Stimulated activated naive CD8-positive, alpha-beta T cell treated with anti-CD3 and anti-CD28 coated beads, Interleukin-15, Interleukin-2, amounts not matched to agents 100 ng/mL and 50 ng/mL, for 24 hours (primary cell): Measurements from ENCODE around the gene RPL26.

ENCODE experiments used
- H3K27ac Mint-ChIP-seq: one replicate; pipeline ENCODE4 v1.8.0; 2021; ENCODE audit warnings: mild to moderate bottlenecking, mixed read lengths
- H3K27me3 Mint-ChIP-seq: one replicate; pipeline ENCODE4 v1.8.0; 2021; ENCODE audit warnings: mixed read lengths
- H3K36me3 Mint-ChIP-seq: one replicate; pipeline ENCODE4 v1.8.0; 2021; ENCODE audit warnings: low read depth, mixed read lengths
- H3K4me1 Mint-ChIP-seq: one replicate; pipeline ENCODE4 v1.8.0; 2021; ENCODE audit warnings: low read depth, mixed read lengths
- H3K4me3 Mint-ChIP-seq: one replicate; pipeline ENCODE4 v1.8.0; 2021; ENCODE audit warnings: mild to moderate bottlenecking, mixed read lengths
- H3K9me3 Mint-ChIP-seq: one replicate; pipeline ENCODE4 v1.8.0; 2021; ENCODE audit warnings: mixed read lengths

The RPL26 gene

GRCh38 chr17:8383143-8383822 is at the start of gene RPL26:
Gene RPL26 (minus strand): TSS chr17:8383193. CDS start chr17:8382310, 883 bp downstream.
- Mint-ChIP-seq H3K9me3 (no peaks in the 10 kb centered on the region), H3K36me3 (peaks cover 49% of the 10 kb centered on the region), H3K27me3 (no peaks in the 10 kb centered on the region)

GRCh38 chr17:8430966-8431365 is 48.0 kb upstream of the RPL26 start:
- H3K27ac Mint-ChIP-seq: no peak overlapping the region
- no peaks in the 10 kb centered on the region for H3K27me3 Mint-ChIP-seq
- H3K9me3 Mint-ChIP-seq: no peaks in the 10 kb centered on the region
- H3K36me3 Mint-ChIP-seq: no peaks in the 10 kb centered on the region
- H3K4me1 Mint-ChIP-seq: no peaks in the 10 kb centered on the region
- no peak overlapping the region for H3K4me3 Mint-ChIP-seq

More at GRCh38 chr17:8383143-8383822, at the start of gene RPL26:
- Mint-ChIP-seq H3K4me1 (peaks cover 57% of the 10 kb centered on the region), H3K4me3 (peak within 1 kb of the TSS; percentile 99), H3K27ac (peak within 1 kb of the TSS; percentile 98)

GRCh38 chr17:8426802-8427201 is 43.8 kb upstream of the RPL26 start:
- Mint-ChIP-seq H3K27me3 (peaks cover 7% of the 10 kb centered on the region), H3K4me1 (no peaks in the 10 kb centered on the region), H3K4me3 (no peak overlapping the region), H3K27ac (no peak overlapping the region), H3K36me3 (no peaks in the 10 kb centered on the region), H3K9me3 (no peaks in the 10 kb centered on the region)

- Mint-ChIP-seq H3K36me3 (no peaks in the 10 kb centered on the region), H3K4me3 (no peak overlapping the region), H3K27ac (no peak overlapping the region), H3K9me3 (no peaks in the 10 kb centered on the region), H3K27me3 (peaks cover 10% of the 10 kb centered on the region), H3K4me1 (no peaks in the 10 kb centered on the region)
Observed at GRCh38 chr17:8426094-8426720, 43.2 kb upstream of the RPL26 start.

GRCh38 chr17:8421571-8421970 is 38.6 kb upstream of the RPL26 start:
- Mint-ChIP-seq H3K4me1 (no peaks in the 10 kb centered on the region), H3K36me3 (no peaks in the 10 kb centered on the region), H3K9me3 (no peaks in the 10 kb centered on the region), H3K4me3 (no peak overlapping the region), H3K27me3 (peaks cover 42% of the 10 kb centered on the region), H3K27ac (no peak overlapping the region)

- Mint-ChIP-seq H3K4me1 (no peaks in the 10 kb centered on the region), H3K27me3 (peaks cover 50% of the 10 kb centered on the region), H3K36me3 (no peaks in the 10 kb centered on the region), H3K27ac (no peak overlapping the region), H3K4me3 (no peak overlapping the region), H3K9me3 (no peaks in the 10 kb centered on the region)
Observed at GRCh38 chr17:8420041-8420934, 37.3 kb upstream of the RPL26 start.

- H3K27ac Mint-ChIP-seq: no peak overlapping the region
- H3K27me3 Mint-ChIP-seq: peaks cover 50% of the 10 kb centered on the region
- H3K4me1 Mint-ChIP-seq: no peaks in the 10 kb centered on the region
- no peaks in the 10 kb centered on the region for H3K9me3 Mint-ChIP-seq
- no peak overlapping the region for H3K4me3 Mint-ChIP-seq
- no peaks in the 10 kb centered on the region for H3K36me3 Mint-ChIP-seq
Observed at GRCh38 chr17:8419305-8419704, 36.3 kb upstream of the RPL26 start.

- no peaks in the 10 kb centered on the region for H3K9me3 Mint-ChIP-seq
- H3K4me1 Mint-ChIP-seq: peaks cover 2% of the 10 kb centered on the region
- no peaks in the 10 kb centered on the region for H3K36me3 Mint-ChIP-seq
- H3K27me3 Mint-ChIP-seq: peaks cover 46% of the 10 kb centered on the region
- H3K4me3 Mint-ChIP-seq: no peak overlapping the region
- no peak overlapping the region for H3K27ac Mint-ChIP-seq
Observed at GRCh38 chr17:8418471-8418870, 35.5 kb upstream of the RPL26 start.

GRCh38 chr17:8417806-8418205 is 34.8 kb upstream of the RPL26 start:
- Mint-ChIP-seq H3K36me3 (no peaks in the 10 kb centered on the region), H3K27ac (no peak overlapping the region), H3K27me3 (peaks cover 43% of the 10 kb centered on the region), H3K9me3 (no peaks in the 10 kb centered on the region), H3K4me3 (no peak overlapping the region), H3K4me1 (peaks cover 8% of the 10 kb centered on the region)

- H3K27me3 Mint-ChIP-seq: peaks cover 25% of the 10 kb centered on the region
- H3K36me3 Mint-ChIP-seq: no peaks in the 10 kb centered on the region
- H3K27ac Mint-ChIP-seq: no peak overlapping the region
Observed at GRCh38 chr17:8413938-8414337, 30.9 kb upstream of the RPL26 start.

GRCh38 chr17:8413328-8413727 is 30.3 kb upstream of the RPL26 start:
- Mint-ChIP-seq H3K36me3 (no peaks in the 10 kb centered on the region), H3K9me3 (no peaks in the 10 kb centered on the region), H3K27me3 (peaks cover 29% of the 10 kb centered on the region), H3K4me1 (peaks cover 15% of the 10 kb centered on the region), H3K27ac (no peak overlapping the region), H3K4me3 (no peak overlapping the region)

More at GRCh38 chr17:8413938-8414337, 30.9 kb upstream of the RPL26 start:
- Mint-ChIP-seq H3K4me1 (peaks cover 15% of the 10 kb centered on the region), H3K9me3 (no peaks in the 10 kb centered on the region), H3K4me3 (no peak overlapping the region)

- no peaks in the 10 kb centered on the region for H3K36me3 Mint-ChIP-seq
- peaks cover 23% of the 10 kb centered on the region for H3K27me3 Mint-ChIP-seq
- H3K27ac Mint-ChIP-seq: no peak overlapping the region
- H3K4me1 Mint-ChIP-seq: peaks cover 15% of the 10 kb centered on the region
- no peak overlapping the region for H3K4me3 Mint-ChIP-seq
- H3K9me3 Mint-ChIP-seq: no peaks in the 10 kb centered on the region
Observed at GRCh38 chr17:8412089-8412488, 29.1 kb upstream of the RPL26 start.

- Mint-ChIP-seq H3K27ac (no peak overlapping the region), H3K4me1 (peaks cover 15% of the 10 kb centered on the region), H3K36me3 (no peaks in the 10 kb centered on the region), H3K4me3 (no peak overlapping the region), H3K27me3 (peaks cover 11% of the 10 kb centered on the region), H3K9me3 (no peaks in the 10 kb centered on the region)
Observed at GRCh38 chr17:8410883-8411238, 27.9 kb upstream of the RPL26 start.

GRCh38 chr17:8409966-8410882 is 27.2 kb upstream of the RPL26 start:
- no peaks in the 10 kb centered on the region for H3K9me3 Mint-ChIP-seq
- no peak overlapping the region for H3K4me3 Mint-ChIP-seq
- H3K27ac Mint-ChIP-seq: no peak overlapping the region
- H3K36me3 Mint-ChIP-seq: no peaks in the 10 kb centered on the region
- peaks cover 10% of the 10 kb centered on the region for H3K27me3 Mint-ChIP-seq
- peaks cover 15% of the 10 kb centered on the region for H3K4me1 Mint-ChIP-seq
